GM21360 (cell line): ENCODE data around the gene ANKRD55.
"Not testable (repeated sequence)": the region's sequence is repeated elsewhere in the genome, so short reads cannot be mapped to it uniquely, and the experiment has no call there.

Source experiments
- ATAC-seq: cut with Tn5 transposase; IDR thresholded peaks from one replicate; pipeline ENCODE4 v1.9.1; 2021; ENCODE audit warnings: mild to moderate bottlenecking, moderate library complexity; ENCODE audit not compliant: unreplicated experiment

ANKRD55 gene

GRCh38 chr5:56147659-56148230, 85.4 kb downstream of the ANKRD55 start:
- ATAC-seq = no peak

GRCh38 chr5:56147106-56147505, 86.0 kb downstream of the ANKRD55 start:
- no peak for ATAC-seq

- no peak for ATAC-seq
Measured at GRCh38 chr5:56146674-56147073, 86.5 kb downstream of the ANKRD55 start.

GRCh38 chr5:56145511-56145910, 87.6 kb downstream of the ANKRD55 start:
- no peak for ATAC-seq

- ATAC-seq = no peak
Measured at GRCh38 chr5:56145106-56145505, 88.0 kb downstream of the ANKRD55 start.

- ATAC-seq = no peak
Measured at GRCh38 chr5:56144211-56144610, 88.9 kb downstream of the ANKRD55 start.

GRCh38 chr5:56143373-56143714, 89.8 kb downstream of the ANKRD55 start:
- ATAC-seq = no peak

GRCh38 chr5:56142614-56143372, 90.3 kb downstream of the ANKRD55 start:
- peak; percentile 60 for ATAC-seq

GRCh38 chr5:56142233-56142613, 90.9 kb downstream of the ANKRD55 start:
- ATAC-seq = no peak

- no peak for ATAC-seq
Measured at GRCh38 chr5:56140073-56140472, 93.1 kb downstream of the ANKRD55 start.

- no peak for ATAC-seq
Measured at GRCh38 chr5:56130664-56131063, 102.5 kb downstream of the ANKRD55 start.

- ATAC-seq = no peak
Measured at GRCh38 chr5:56129288-56129687, 103.8 kb downstream of the ANKRD55 start.

GRCh38 chr5:56128113-56128512, 105.0 kb downstream of the ANKRD55 start:
- ATAC-seq = no peak

- ATAC-seq = no peak
Measured at GRCh38 chr5:56126487-56127179, 106.5 kb downstream of the ANKRD55 start.

GRCh38 chr5:56123531-56124243, 109.4 kb downstream of the ANKRD55 start:
- ATAC-seq = no peak

GRCh38 chr5:56122360-56122985, 110.7 kb downstream of the ANKRD55 start:
- ATAC-seq = not testable (repeated sequence)

GRCh38 chr5:56119050-56119449, 114.1 kb downstream of the ANKRD55 start:
- no peak for ATAC-seq

GRCh38 chr5:56116599-56117141, 116.5 kb downstream of the ANKRD55 start:
- ATAC-seq = no peak

- no peak for ATAC-seq
Measured at GRCh38 chr5:56115589-56115988, 117.5 kb downstream of the ANKRD55 start.

GRCh38 chr5:56112526-56113121, 120.5 kb downstream of the ANKRD55 start:
- no peak for ATAC-seq
